ENCODE results near the gene MZF1. TPM values are rescaled to one million over a fixed set of nuclear protein-coding genes. Genes with fewer than 3 reads are reported as not detected.
"Not testable (repeated sequence)": the region's sequence is repeated elsewhere in the genome, so short reads cannot be mapped to it uniquely, and the experiment has no call there.

The MZF1 gene
- total RNA-seq, result 58.7 TPM

GRCh38 chr19:58572818-58573657 is at the start of gene MZF1:
TSS of gene MZF1 (minus strand) at chr19:58573335. CDS start at chr19:58571389, 1,946 bp downstream.
- peak; percentile 99 to 100 (median 100) for DNase-seq (ENCODE audit: low read depth in 2 of 3, low spot score in 2 of 3)

GRCh38 chr19:58607213-58607612 is 34.1 kb upstream of the MZF1 start:
- not testable (repeated sequence) for DNase-seq (ENCODE audit: low read depth in 2 of 3, low spot score in 2 of 3)

GRCh38 chr19:58606251-58606896 is 33.2 kb upstream of the MZF1 start:
- not testable (repeated sequence) for DNase-seq (ENCODE audit: low read depth in 2 of 3, low spot score in 2 of 3)

DNA sequence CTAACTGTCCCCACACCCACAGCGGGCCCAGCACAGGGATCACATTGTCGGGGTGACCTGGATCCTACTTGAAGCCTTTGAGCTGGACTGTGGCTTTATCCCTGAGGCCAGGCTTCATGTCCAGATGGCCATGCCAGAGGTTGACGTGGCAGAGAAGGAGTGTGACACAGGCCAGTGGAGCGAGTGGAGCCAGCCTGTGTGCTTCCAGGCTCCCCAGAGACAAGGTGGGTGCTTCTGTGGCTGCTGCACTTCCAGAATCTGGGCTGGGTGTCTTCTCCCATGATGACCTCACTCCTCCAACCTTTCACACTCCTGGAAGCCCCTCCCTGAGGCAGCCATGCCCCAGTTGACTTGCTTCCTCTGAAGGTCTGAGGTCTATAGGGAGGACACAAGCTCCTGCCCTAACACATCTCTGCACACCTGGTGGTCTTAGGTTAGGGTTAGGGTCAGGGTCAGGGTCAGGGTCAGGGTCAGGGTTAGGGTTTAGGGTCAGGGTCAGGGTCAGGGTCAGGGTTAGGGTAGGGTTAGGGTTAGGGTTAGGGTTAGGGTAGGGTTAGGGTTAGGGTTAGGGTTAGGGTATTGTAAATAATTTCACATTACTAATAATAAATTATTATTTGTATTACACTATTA is 13.1 kb upstream of the MZF1 start:
- DNase-seq (ENCODE audit: low read depth in 2 of 3, low spot score in 2 of 3), result no peak

GRCh38 chr19:58585442-58586132 is 12.5 kb upstream of the MZF1 start:
- DNase-seq (ENCODE audit: low read depth in 2 of 3, low spot score in 2 of 3), result no peak

- DNase-seq (ENCODE audit: low read depth in 2 of 3, low spot score in 2 of 3), result no peak
Observed at GRCh38 chr19:58584498-58585441, 11.6 kb upstream of the MZF1 start.

- no peak for DNase-seq (ENCODE audit: low read depth in 2 of 3, low spot score in 2 of 3)
Observed at GRCh38 chr19:58582985-58583384, 9.8 kb upstream of the MZF1 start.

DNA sequence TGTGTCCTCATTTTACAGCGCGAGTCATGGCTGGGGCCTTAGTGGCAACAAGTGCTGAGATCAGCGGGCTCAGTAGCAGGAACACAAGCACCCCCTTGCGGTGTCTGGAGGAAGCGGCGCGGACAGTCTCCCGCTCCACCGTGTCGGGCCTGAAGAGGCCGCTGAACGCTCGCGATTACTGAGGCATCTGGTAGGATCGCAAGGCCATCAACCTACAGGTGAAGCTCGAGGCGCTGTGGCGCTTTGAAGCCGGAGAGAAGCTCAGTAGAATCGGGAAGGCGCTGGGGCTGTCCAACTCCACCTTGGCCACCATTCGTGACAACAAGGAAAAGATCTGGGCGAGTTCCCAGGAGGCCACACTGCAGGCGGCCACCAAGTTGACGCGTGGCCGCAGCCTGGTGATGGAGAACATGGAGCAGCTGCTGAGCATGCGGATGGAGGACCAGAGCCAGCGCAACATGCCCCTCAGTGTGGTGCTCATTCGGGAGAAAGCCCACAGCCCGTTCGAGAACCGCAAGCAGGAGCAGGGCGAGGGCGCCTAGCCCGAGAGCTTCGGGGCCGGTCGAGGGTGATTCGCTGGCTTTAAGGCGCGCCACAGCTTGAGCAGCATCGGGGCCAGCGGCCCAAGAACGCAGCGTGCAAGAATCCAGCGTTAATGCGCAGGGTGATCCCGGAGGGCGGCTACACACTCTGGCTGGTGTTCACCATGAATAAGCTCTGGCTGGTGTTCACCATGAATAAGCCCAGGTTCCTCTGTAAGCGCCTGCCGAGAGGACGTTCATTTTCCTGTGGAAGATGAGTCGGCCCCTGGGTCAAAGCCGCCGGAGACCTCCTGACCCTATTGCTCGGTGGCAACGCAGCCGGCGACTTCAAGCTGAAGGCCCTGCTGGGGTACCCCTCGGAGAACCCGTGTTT is 8.3 kb upstream of the MZF1 start:
- DNase-seq (ENCODE audit: low read depth in 2 of 3, low spot score in 2 of 3), result peak; percentile 77 to 91 (median 85)

DNA sequence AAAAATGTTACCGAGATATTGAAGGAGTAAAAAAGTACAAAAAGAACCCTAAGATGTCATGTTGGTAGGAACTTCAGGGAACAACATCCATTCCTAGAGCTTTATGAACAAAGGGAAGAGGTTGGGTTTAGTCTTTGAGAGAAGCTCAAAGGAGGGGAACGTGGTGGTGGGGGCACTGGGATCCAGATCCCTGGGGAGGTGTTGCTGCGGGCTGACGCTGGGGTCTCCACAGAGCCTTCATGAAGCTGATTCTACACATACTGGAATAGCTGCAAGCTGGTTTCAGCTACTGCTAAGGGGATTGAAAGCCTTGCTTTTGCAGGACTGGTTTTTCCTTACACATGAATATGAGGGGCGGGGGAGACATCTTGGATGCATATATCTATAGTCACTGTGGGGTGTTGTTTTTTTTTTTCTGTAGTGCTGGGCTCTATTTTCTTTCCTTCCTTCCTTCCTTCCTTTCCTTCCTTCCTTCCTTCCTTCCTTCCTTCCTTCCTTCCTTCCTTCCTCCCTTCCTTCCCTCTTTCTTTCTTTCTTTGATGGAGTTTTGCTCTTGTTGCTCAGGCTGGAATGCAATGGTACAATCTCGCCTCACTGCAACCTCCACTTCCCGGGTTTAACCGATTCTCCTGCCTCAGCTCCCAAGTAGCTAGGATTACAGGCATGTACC is 6.5 kb upstream of the MZF1 start:
- no peak for DNase-seq (ENCODE audit: low read depth in 2 of 3, low spot score in 2 of 3)

DNA sequence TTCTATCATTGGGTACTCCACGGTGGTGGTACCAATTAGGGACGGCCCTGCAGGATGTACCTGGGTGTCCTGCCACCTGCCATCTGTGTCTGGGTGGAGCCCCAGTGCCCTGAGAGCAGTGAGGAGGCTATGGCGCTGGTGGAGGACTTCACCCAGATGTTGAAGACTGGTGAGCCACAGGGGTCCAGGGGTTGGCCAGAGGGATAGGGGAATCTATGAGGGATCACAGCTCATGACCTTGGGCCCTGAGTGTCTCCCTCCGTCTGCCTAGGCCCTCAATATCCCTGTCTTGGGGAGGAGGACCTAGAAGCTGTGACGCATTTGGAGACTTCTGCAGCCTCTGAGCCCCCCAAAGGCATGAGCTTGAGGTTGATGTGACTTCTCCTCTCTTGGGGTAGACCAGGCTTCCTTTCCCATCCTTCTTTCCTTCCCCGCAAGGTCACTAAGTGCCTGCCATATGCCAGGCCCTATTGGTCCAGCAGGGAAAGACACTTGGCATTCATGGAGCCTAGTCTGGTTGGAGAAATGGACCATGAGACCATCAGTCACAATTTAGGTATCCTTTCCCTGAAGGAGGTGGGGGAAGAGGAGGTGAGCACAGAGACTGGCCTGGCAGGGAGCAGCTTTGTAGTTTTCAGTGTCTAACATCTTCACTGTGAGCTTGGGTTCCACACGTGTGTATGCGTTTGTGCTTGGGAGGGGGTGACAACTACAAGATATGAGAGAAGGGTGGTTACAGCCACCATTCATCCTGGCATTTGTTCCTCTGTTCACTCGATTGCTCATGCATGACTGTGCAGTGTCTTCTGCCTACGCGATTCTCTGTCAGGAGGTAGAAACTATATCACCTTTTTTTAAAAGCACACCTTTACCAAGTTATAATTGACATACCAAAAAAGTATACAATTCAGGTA is 5.1 kb upstream of the MZF1 start:
- DNase-seq (ENCODE audit: low read depth in 2 of 3, low spot score in 2 of 3), result no peak

DNA sequence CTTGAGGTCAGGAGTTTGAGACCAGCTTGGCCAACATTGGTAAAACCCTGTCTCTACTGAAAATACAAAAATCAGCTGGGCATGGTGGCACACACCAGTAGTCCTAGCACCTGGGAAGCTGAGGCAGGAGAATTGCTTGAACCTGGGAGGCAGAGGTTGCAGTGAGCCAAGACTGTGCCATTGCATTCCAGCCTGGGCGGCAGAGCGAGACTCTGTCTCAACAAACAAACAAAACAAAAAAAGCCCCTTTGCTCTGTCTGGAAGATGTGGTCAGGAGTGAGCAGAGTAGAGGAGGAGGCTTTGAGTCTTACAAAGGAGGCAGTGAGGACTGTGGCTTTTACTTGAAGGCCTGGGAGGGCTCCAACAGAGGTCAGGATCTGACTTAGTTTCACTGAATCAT is 4.4 kb upstream of the MZF1 start:
- not testable (repeated sequence) for DNase-seq (ENCODE audit: low read depth in 2 of 3, low spot score in 2 of 3)

GRCh38 chr19:58575183-58576041 is 2.3 kb upstream of the MZF1 start:
- DNase-seq (ENCODE audit: low read depth in 2 of 3, low spot score in 2 of 3), result peak; percentile 61 to 94 (median 91)

DNA sequence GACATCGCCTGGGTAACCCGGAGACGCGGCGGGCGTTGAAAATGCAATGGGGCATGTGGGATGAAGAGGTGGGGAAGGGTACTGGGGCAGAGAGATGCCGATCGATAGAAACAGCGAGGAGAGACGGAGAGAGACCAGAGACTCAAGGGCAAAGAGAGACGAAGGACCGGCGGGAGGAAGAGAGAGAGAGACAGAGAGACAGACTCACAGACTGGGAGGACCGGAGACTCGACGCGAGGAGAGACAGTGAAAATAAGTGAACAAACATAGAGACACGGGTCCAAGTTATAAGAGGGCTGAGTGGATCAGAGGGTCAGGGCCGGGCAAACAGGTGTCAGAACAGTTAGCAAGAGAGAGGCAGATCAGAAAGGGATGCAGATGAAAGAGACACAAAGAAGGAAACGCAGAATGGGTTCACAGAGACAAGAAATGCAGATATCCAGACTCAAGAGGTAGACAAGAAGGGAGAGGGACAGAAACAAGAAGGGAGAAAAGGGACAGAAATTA is 576 bp upstream of the MZF1 start:
- no peak for DNase-seq (ENCODE audit: low read depth in 2 of 3, low spot score in 2 of 3)

- DNase-seq (ENCODE audit: low read depth in 2 of 3, low spot score in 2 of 3), result no peak
Observed at GRCh38 chr19:58572026-58572817, 913 bp downstream of the MZF1 start.

- DNase-seq (ENCODE audit: low read depth in 2 of 3, low spot score in 2 of 3), result no peak
Observed at GRCh38 chr19:58571575-58571947, 1.6 kb downstream of the MZF1 start.

All from hematopoietic multipotent progenitor cell (in vitro differentiated cells).